Erythroblast (primary cell): ENCODE measurements around the gene CHAC1.

Experiments
- GATA1 ChIP-seq: IDR thresholded peaks from 2 replicates; pipeline ENCODE4 v1.6.1; 2011; ENCODE audit warnings: low read depth, mild to moderate bottlenecking, control low read depth, low read length, moderate library complexity
- POLR2A ChIP-seq: IDR thresholded peaks from 2 replicates; pipeline ENCODE4 v1.6.1; 2011; ENCODE audit warnings: mild to moderate bottlenecking, low read length

DNA sequence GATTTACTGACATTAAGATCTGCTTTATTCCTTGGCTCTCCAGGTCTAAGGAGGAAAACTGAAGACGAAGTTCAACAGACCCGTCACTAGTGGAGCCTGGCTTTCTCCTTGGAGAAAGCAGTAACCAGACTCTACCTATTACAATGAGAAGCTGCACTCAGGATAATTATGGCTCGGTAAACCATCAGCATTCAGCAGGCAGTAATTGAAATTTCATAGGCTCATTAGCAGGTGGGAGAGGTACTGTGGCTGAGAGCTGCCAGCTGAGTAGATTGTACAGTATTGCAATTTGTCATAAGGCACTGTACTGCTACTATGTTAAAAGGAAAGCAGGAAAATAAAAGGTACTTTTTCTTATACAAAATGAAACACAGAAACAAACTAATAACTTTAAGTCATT, 51.2 kb downstream of the CHAC1 start:
- TF ChIP-seq POLR2A (no peak), GATA1 (no peak)
